Measurements from ENCODE around the gene MAB21L4.

- TF ChIP-seq, protein P1, sequence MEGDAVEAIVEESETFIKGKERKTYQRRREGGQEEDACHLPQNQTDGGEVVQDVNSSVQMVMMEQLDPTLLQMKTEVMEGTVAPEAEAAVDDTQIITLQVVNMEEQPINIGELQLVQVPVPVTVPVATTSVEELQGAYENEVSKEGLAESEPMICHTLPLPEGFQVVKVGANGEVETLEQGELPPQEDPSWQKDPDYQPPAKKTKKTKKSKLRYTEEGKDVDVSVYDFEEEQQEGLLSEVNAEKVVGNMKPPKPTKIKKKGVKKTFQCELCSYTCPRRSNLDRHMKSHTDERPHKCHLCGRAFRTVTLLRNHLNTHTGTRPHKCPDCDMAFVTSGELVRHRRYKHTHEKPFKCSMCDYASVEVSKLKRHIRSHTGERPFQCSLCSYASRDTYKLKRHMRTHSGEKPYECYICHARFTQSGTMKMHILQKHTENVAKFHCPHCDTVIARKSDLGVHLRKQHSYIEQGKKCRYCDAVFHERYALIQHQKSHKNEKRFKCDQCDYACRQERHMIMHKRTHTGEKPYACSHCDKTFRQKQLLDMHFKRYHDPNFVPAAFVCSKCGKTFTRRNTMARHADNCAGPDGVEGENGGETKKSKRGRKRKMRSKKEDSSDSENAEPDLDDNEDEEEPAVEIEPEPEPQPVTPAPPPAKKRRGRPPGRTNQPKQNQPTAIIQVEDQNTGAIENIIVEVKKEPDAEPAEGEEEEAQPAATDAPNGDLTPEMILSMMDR (IDR thresholded peaks at IDR 0.05): no peak
- TF ChIP-seq POLR2A (IDR thresholded peaks at IDR 0.05; ENCODE audit: low read depth): no peak
These were observed 34.2 kb upstream of the MAB21L4 start for GRCh38 chr2:240930096-240930630.

All from esophagus muscularis mucosa (tissue), 3 donors.